HepG2 (cell line): ENCODE measurements around the gene CBL. TPM values are rescaled to one million over a fixed set of nuclear protein-coding genes. Genes with fewer than 3 reads are reported as not detected.

Source experiments
- ATAC-seq: fragments of 200-7000 bp; cut with Tn5 transposase; 3 replicates; pipeline ENCODE4 v1.9.1; 2020; ENCODE audit warnings: mild to moderate bottlenecking, moderate library complexity
- BruUV-seq: library from RNA; stranded (reverse); fragments of 400-500 nt; replicated peaks from 2 replicates; lab custom pipeline; 2021; lab: Mats Ljungman, UMichigan
- CTCF ChIA-PET: fragments of 300-600 bp; formaldehyde crosslinking; extraction: SDS; loops from one replicate; lab custom pipeline; 2021; ENCODE audit warnings: low total read pairs, inconsistent platforms, low intra/inter-chr PET ratio; lab: Yijun Ruan, JAX
- POLR2A ChIA-PET: fragments of 350-600 bp; sonication (Branson Sonifier 250); formaldehyde crosslinking; loops from one replicate; lab custom pipeline; 2020; ENCODE audit warnings: antibody characterized with exemption, inconsistent platforms; lab: Yijun Ruan, JAX
- DNase-seq: peaks from one replicate; pipeline ENCODE4 v3.0.0-alpha.2; 2015; ENCODE audit warnings: low spot score
- FAIRE-seq: peaks from 3 replicates; lab custom pipeline; 2011; peaks lifted over from hg19 to GRCh38; lab: Jason Lieb, UNC
- H2AFZ ChIP-seq: one replicate; pipeline ENCODE4 v1.6.1; 2011; ENCODE audit warnings: low read length, inconsistent platforms
- H3K27ac ChIP-seq: fragments of 300-600 bp; 3 replicates; pipeline ENCODE4 v1.8.0; 2011; ENCODE audit warnings: mixed run types, mild to moderate bottlenecking, mixed read lengths, low read length, inconsistent platforms; ENCODE audit not compliant: insufficient read depth; ENCODE audit errors: extremely low read length
- H3K27me3 ChIP-seq, 2 experiments: fragments of 200-600 bp in 1 of 2; 2 replicates in 1 of 2; 3 replicates in 1 of 2; pipeline versions ENCODE4 v1.6.0 to v1.8.0; 2011; ENCODE audit warnings: low read length in 2 of 2, mild to moderate bottlenecking in 2 of 2, moderate library complexity in 2 of 2, inconsistent platforms in 1 of 2; ENCODE audit not compliant: insufficient read depth in 2 of 2, control insufficient read depth in 1 of 2
- H3K36me3 ChIP-seq, 2 experiments: fragments of 200-600 bp in 1 of 2; replicated peaks in 1 of 2; 2 replicates in 1 of 2; 3 replicates in 1 of 2; pipeline versions ENCODE4 v1.5.1 to v1.8.0; 2011; ENCODE audit warnings: low read length in 2 of 2, inconsistent platforms in 1 of 2; ENCODE audit not compliant: insufficient read depth in 2 of 2, control insufficient read depth in 1 of 2
- H3K4me1 ChIP-seq: 2 replicates; pipeline ENCODE4 v1.5.1; 2012; ENCODE audit warnings: low read length, inconsistent platforms; ENCODE audit not compliant: insufficient read depth
- H3K4me2 ChIP-seq: 2 replicates; pipeline ENCODE4 v1.6.0; 2011; ENCODE audit warnings: low read depth, low read length, inconsistent platforms
- H3K4me3 ChIP-seq, 3 experiments: fragments of 200-600 bp in 1 of 3; sonication (generic), shearing (Covaris generic) in 1 of 3; replicated peaks in 1 of 3; 2 replicates each; pipeline ENCODE4 v1.5.1; 2011 to 2016; ENCODE audit warnings: low read length in 3 of 3, inconsistent platforms in 2 of 3, low read depth in 2 of 3, mild to moderate bottlenecking in 2 of 3, control low read depth in 1 of 3, mixed read lengths in 1 of 3; ENCODE audit not compliant: insufficient read depth in 1 of 3
- H3K79me2 ChIP-seq: one replicate; pipeline ENCODE4 v1.6.1; 2011; ENCODE audit warnings: low read length, inconsistent platforms; ENCODE audit not compliant: insufficient read depth
- H3K9ac ChIP-seq: 2 replicates; pipeline ENCODE4 v1.6.0; 2011; ENCODE audit warnings: mild to moderate bottlenecking, low read depth, low read length, inconsistent platforms; ENCODE audit not compliant: insufficient read depth
- H3K9me3 ChIP-seq: 2 replicates; pipeline ENCODE4 v1.5.1; 2012; ENCODE audit warnings: mild to moderate bottlenecking, low read length
- H4K20me1 ChIP-seq: 2 replicates; pipeline ENCODE4 v1.6.0; 2011; ENCODE audit warnings: inconsistent platforms, mild to moderate bottlenecking, low read length, moderate library complexity; ENCODE audit not compliant: insufficient read depth
- DMTF1 ChIP-seq: sonication (generic); formaldehyde crosslinking; IDR thresholded peaks from 2 replicates; pipeline ENCODE4 v1.4.0; 2020; ENCODE audit warnings: mild to moderate bottlenecking, missing genetic modification reagents
- EEA1 ChIP-seq: sonication (generic); formaldehyde crosslinking; IDR thresholded peaks from 2 replicates; pipeline ENCODE4 v1.5.1; 2020; ENCODE audit warnings: mild to moderate bottlenecking, missing genetic modification reagents, borderline replicate concordance
- EZH2 ChIP-seq: conservative IDR thresholded peaks from 2 replicates; pipeline ENCODE4 v1.6.1; 2012; ENCODE audit warnings: mild to moderate bottlenecking, low read depth, low read length, moderate library complexity
- PTBP1 ChIP-seq: fragments of 200-400 bp; formaldehyde crosslinking; IDR thresholded peaks from 2 replicates; pipeline ENCODE4 v1.6.1; 2018; ENCODE audit warnings: low read length, low read depth; ENCODE audit not compliant: poor library complexity, severe bottlenecking
- RARA ChIP-seq: IDR thresholded peaks from 2 replicates; pipeline ENCODE4 v1.6.1; 2016; ENCODE audit warnings: missing genetic modification reagents, missing compliant biosample characterization
- RFXANK ChIP-seq: IDR thresholded peaks from 2 replicates; pipeline ENCODE4 v1.6.1; 2016
- SP5 ChIP-seq: IDR thresholded peaks from 2 replicates; pipeline ENCODE4 v1.6.1; 2016; ENCODE audit warnings: low read depth, borderline replicate concordance
- TFAP4 ChIP-seq: sonication (generic); IDR thresholded peaks from 2 replicates; pipeline ENCODE4 v1.6.1; 2016; ENCODE audit warnings: low read depth, borderline replicate concordance
- THAP8 ChIP-seq: sonication (generic); formaldehyde crosslinking; IDR thresholded peaks from 2 replicates; pipeline ENCODE4 v1.5.1; 2020; ENCODE audit warnings: missing genetic modification reagents, mild to moderate bottlenecking, borderline replicate concordance
- ZBTB40 ChIP-seq, 2 experiments: fragments of 450-650 bp in 1 of 2; sonication (generic) in 1 of 2; formaldehyde crosslinking in 1 of 2; IDR thresholded peaks; 2 replicates each; pipeline versions ENCODE4 v1.6.1 to v1.8.0; 2016 to 2022; ENCODE audit warnings: antibody characterized with exemption in 1 of 2, mild to moderate bottlenecking in 1 of 2, missing genetic modification reagents in 1 of 2
- ZNF10 ChIP-seq: sonication (generic); formaldehyde crosslinking; IDR thresholded peaks from 2 replicates; pipeline ENCODE4 v1.4.0; 2020; ENCODE audit warnings: mild to moderate bottlenecking, low read depth, missing genetic modification reagents, borderline replicate concordance
- ZSCAN20 ChIP-seq: sonication (generic); formaldehyde crosslinking; IDR thresholded peaks from 2 replicates; pipeline ENCODE4 v1.4.0; 2020; ENCODE audit warnings: missing genetic modification reagents, mild to moderate bottlenecking, borderline replicate concordance
- WGBS: methylation state at CpG from one replicate; pipeline ENCODE4 v1.1.6; 2017; ENCODE audit warnings: low lambda C conversion rate; 5-methylcytosine and 5-hydroxymethylcytosine counted together
- in situ Hi-C: cut with HindIII; loops from 2 replicates; pipeline ENCODE4 v1.10.0; 2017; ENCODE audit warnings: low pct_unique_long_range_greater_than_20kb; ENCODE audit not compliant: extremely low pct_ligation_motif_present
- intact Hi-C: fragments of 100-400 bp; cut with micrococcal nuclease; formaldehyde crosslinking; loops from one replicate; pipeline ENCODE4 v1.10.0; 2022; ENCODE audit not compliant: unreplicated experiment
- polyA plus RNA-seq, 8 experiments: library from polyadenylated mRNA; depleted of rRNA in 3 of 8; stranded (reverse) in 7 of 8; unstranded in 1 of 8; fragments of >200 nt; fragmentation: Illumina TruSeq in 4 of 8; extraction: Trizol in 4 of 8; gene quantifications; 2 replicates each; pipeline versions ENCODE4 v1.2.1 to v1.2.3, GENCODE V29; 2011 to 2016; ENCODE audit warnings: low read depth in 4 of 8, missing spikeins in 1 of 8, mixed read lengths in 1 of 8; ENCODE audit not compliant: insufficient read depth in 1 of 8
- total RNA-seq, 5 experiments: library from RNA; depleted of rRNA; stranded (reverse); fragments of >200 nt; fragmentation: Illumina TruSeq; extraction: Trizol; gene quantifications; 2 replicates each; pipeline ENCODE4 v1.2.3, GENCODE V29; 2016; ENCODE audit warnings: low read depth in 1 of 5

Gene CBL
- total and polyA plus RNA-seq, 2 of the 13 experiments (the other 11 are each of a cell fraction or from before 2014, with no cell fraction given): 6.6 to 7.4 TPM

- FAIRE-seq (no peak), DNase-seq (no peak), ATAC-seq (no peak)
- Histone ChIP-seq H3K4me3 (no peak overlapping the region), H4K20me1 (no peaks in the 10 kb centered on the region), H3K79me2 (peaks cover 32% of the 10 kb centered on the region), H2AFZ (no peak overlapping the region), H3K27ac (no peak overlapping the region), H3K9ac (no peak overlapping the region), H3K36me3 (no peaks in the 10 kb centered on the region), H3K4me1 (peaks cover 32% of the 10 kb centered on the region), H3K27me3 (no peaks in the 10 kb centered on the region; a peak in 1 of 5 replicates), H3K9me3 (no peaks in the 10 kb centered on the region), H3K4me2 (no peak overlapping the region)
- no TSS peak for BruUV-seq
- in situ Hi-C loops (no loop called here), intact Hi-C loops (loop anchor here (10.0 kb wide), 1 partner anchor 116 kb away; no protein-coding TSS in a partner anchor)
- WGBS: 91% methylated on average over 7 of the region's 7 CpGs
- ChIA-PET POLR2A (no interaction called here), CTCF (no interaction called here)
- TF ChIP-seq RARA (no peak), SP5 (CRISPR knock-in tag) (no peak), ZNF10 (CRISPR knock-in tag) (no peak), ZBTB40 (IDR thresholded peaks at IDR 0.05) (no peak), ZBTB40 (CRISPR knock-in tag; IDR thresholded peaks at IDR 0.05) (no peak), PTBP1 (no peak), DMTF1 (CRISPR knock-in tag) (no peak), ZSCAN20 (no peak), THAP8 (CRISPR knock-in tag) (no peak), TFAP4 (no peak), RFXANK (CRISPR knock-in tag) (no peak), EEA1 (no peak), EZH2 (no peak)
Measured at GRCh38 chr11:119209186-119209585, 3.0 kb downstream of the CBL start.
